Measurements from ENCODE around the gene NUDT1. TPM values are rescaled to one million over a fixed set of nuclear protein-coding genes. Genes with fewer than 3 reads are reported as not detected.

NUDT1 gene
- total RNA-seq, 1 donor from 2014 or later, result 12.0 TPM

- Mint-ChIP-seq H3K4me3 (ENCODE audit: unreplicated experiment) (no peak overlapping the region), H3K27ac (ENCODE audit: unreplicated experiment) (no peak overlapping the region), H3K27me3 (ENCODE audit: low read depth, unreplicated experiment) (peaks cover 2% of the 10 kb centered on the region), H3K36me3 (ENCODE audit: low read depth, unreplicated experiment) (peaks cover 6% of the 10 kb centered on the region), H3K4me1 (ENCODE audit: low read depth, unreplicated experiment) (no peaks in the 10 kb centered on the region), H3K9me3 (ENCODE audit: unreplicated experiment) (no peaks in the 10 kb centered on the region)
- Histone ChIP-seq H3K9me3 (ENCODE audit: insufficient read depth, low read depth, low read length) (no peaks in the 10 kb centered on the region), H4K20me1 (ENCODE audit: insufficient read depth, low read length) (peaks cover 27% of the 10 kb centered on the region), H3K79me2 (ENCODE audit: insufficient read depth, low read length) (peaks cover 22% of the 10 kb centered on the region), H3K27me3 (ENCODE audit: insufficient read depth, low read length) (no peaks in the 10 kb centered on the region), H2AFZ (ENCODE audit: low read depth, low read length) (no peak overlapping the region), H3K4me2 (ENCODE audit: low read length) (no peak overlapping the region), H3K9ac (ENCODE audit: low read length) (no peak overlapping the region), H3K4me3 (ENCODE audit: insufficient read depth, low read depth, low read length) (no peak overlapping the region), H3K4me1 (ENCODE audit: insufficient read depth, low read length) (no peaks in the 10 kb centered on the region), H3K27ac (ENCODE audit: low read depth, low read length) (no peak overlapping the region), H3K36me3 (ENCODE audit: insufficient read depth, low read length) (no peaks in the 10 kb centered on the region)
- TF ChIP-seq EZH2 (IDR thresholded peaks at IDR 0.05; ENCODE audit: insufficient read depth, low read length), result no peak
- TF ChIP-seq, protein P1, sequence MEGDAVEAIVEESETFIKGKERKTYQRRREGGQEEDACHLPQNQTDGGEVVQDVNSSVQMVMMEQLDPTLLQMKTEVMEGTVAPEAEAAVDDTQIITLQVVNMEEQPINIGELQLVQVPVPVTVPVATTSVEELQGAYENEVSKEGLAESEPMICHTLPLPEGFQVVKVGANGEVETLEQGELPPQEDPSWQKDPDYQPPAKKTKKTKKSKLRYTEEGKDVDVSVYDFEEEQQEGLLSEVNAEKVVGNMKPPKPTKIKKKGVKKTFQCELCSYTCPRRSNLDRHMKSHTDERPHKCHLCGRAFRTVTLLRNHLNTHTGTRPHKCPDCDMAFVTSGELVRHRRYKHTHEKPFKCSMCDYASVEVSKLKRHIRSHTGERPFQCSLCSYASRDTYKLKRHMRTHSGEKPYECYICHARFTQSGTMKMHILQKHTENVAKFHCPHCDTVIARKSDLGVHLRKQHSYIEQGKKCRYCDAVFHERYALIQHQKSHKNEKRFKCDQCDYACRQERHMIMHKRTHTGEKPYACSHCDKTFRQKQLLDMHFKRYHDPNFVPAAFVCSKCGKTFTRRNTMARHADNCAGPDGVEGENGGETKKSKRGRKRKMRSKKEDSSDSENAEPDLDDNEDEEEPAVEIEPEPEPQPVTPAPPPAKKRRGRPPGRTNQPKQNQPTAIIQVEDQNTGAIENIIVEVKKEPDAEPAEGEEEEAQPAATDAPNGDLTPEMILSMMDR (IDR thresholded peaks at IDR 0.05; ENCODE audit: insufficient read depth, low read depth, low read length), result no peak
- DNase-seq (ENCODE audit: low read depth) (no peak), FAIRE-seq (no peak)
These were observed 48.9 kb downstream of the NUDT1 start for GRCh38 chr7:2290877-2291276.

- DNase-seq (ENCODE audit: low read depth) (no peak), FAIRE-seq (no peak)
- Histone ChIP-seq H3K4me2 (ENCODE audit: low read length) (no peak overlapping the region), H3K4me1 (ENCODE audit: insufficient read depth, low read length) (peaks cover 22% of the 10 kb centered on the region), H2AFZ (ENCODE audit: low read depth, low read length) (no peak overlapping the region), H3K36me3 (ENCODE audit: insufficient read depth, low read length) (no peaks in the 10 kb centered on the region), H3K4me3 (ENCODE audit: insufficient read depth, low read depth, low read length) (no peak overlapping the region), H4K20me1 (ENCODE audit: insufficient read depth, low read length) (peaks cover 25% of the 10 kb centered on the region), H3K27ac (ENCODE audit: low read depth, low read length) (no peak overlapping the region), H3K9me3 (ENCODE audit: insufficient read depth, low read depth, low read length) (no peaks in the 10 kb centered on the region), H3K79me2 (ENCODE audit: insufficient read depth, low read length) (peaks cover 43% of the 10 kb centered on the region), H3K27me3 (ENCODE audit: insufficient read depth, low read length) (no peaks in the 10 kb centered on the region), H3K9ac (ENCODE audit: low read length) (no peak overlapping the region)
- Mint-ChIP-seq H3K4me1 (ENCODE audit: low read depth, unreplicated experiment) (peaks cover 9% of the 10 kb centered on the region), H3K9me3 (ENCODE audit: unreplicated experiment) (no peaks in the 10 kb centered on the region), H3K4me3 (ENCODE audit: unreplicated experiment) (no peak overlapping the region), H3K27ac (ENCODE audit: unreplicated experiment) (no peak overlapping the region), H3K36me3 (ENCODE audit: low read depth, unreplicated experiment) (no peaks in the 10 kb centered on the region), H3K27me3 (ENCODE audit: low read depth, unreplicated experiment) (peaks cover 2% of the 10 kb centered on the region)
- no peak for TF ChIP-seq EZH2 (IDR thresholded peaks at IDR 0.05; ENCODE audit: insufficient read depth, low read length)
- TF ChIP-seq, protein P1 (IDR thresholded peaks at IDR 0.05; ENCODE audit: insufficient read depth, low read depth, low read length), result no peak
These were observed 54.1 kb downstream of the NUDT1 start for GRCh38 chr7:2295936-2296620.

DNA sequence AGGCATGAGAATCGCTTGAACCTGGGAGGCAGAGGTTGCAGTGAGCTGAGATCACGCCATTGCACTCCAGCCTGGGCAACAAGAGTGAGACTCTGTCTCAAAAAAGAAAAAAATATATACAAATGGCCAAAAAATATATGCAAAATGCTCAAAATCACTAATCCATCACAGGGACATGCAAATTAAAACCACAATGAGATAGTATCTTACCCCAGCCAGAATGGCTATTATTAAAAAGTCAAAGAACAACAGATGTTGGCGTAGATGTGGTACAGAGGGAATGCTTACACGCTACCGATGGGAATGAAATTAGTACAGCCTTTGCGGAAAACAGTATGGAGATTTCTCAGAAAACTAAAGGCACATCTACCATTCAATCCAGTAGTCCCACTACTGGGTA is 54.8 kb downstream of the NUDT1 start:
- Histone ChIP-seq H3K79me2 (ENCODE audit: insufficient read depth, low read length) (peaks cover 47% of the 10 kb centered on the region), H3K4me3 (ENCODE audit: insufficient read depth, low read depth, low read length) (no peak overlapping the region), H3K27me3 (ENCODE audit: insufficient read depth, low read length) (no peaks in the 10 kb centered on the region), H3K4me2 (ENCODE audit: low read length) (no peak overlapping the region), H3K27ac (ENCODE audit: low read depth, low read length) (no peak overlapping the region), H3K4me1 (ENCODE audit: insufficient read depth, low read length) (peaks cover 23% of the 10 kb centered on the region), H3K36me3 (ENCODE audit: insufficient read depth, low read length) (no peaks in the 10 kb centered on the region), H3K9ac (ENCODE audit: low read length) (no peak overlapping the region), H4K20me1 (ENCODE audit: insufficient read depth, low read length) (peaks cover 25% of the 10 kb centered on the region), H3K9me3 (ENCODE audit: insufficient read depth, low read depth, low read length) (no peaks in the 10 kb centered on the region), H2AFZ (ENCODE audit: low read depth, low read length) (no peak overlapping the region)
- no peak for TF ChIP-seq EZH2 (IDR thresholded peaks at IDR 0.05; ENCODE audit: insufficient read depth, low read length)
- TF ChIP-seq, protein P1 (IDR thresholded peaks at IDR 0.05; ENCODE audit: insufficient read depth, low read depth, low read length), result no peak
- peaks cover 3% of the 10 kb centered on the region for H3K36me3 Mint-ChIP-seq (ENCODE audit: low read depth, unreplicated experiment)
- FAIRE-seq (no peak), DNase-seq (ENCODE audit: low read depth) (no peak)
- H3K27ac Mint-ChIP-seq (ENCODE audit: unreplicated experiment), result no peak overlapping the region
- H3K4me1 Mint-ChIP-seq (ENCODE audit: low read depth, unreplicated experiment), result peaks cover 9% of the 10 kb centered on the region
- no peaks in the 10 kb centered on the region for H3K9me3 Mint-ChIP-seq (ENCODE audit: unreplicated experiment)
- H3K27me3 Mint-ChIP-seq (ENCODE audit: low read depth, unreplicated experiment), result no peaks in the 10 kb centered on the region
- no peak overlapping the region for H3K4me3 Mint-ChIP-seq (ENCODE audit: unreplicated experiment)

Measured in astrocyte (in vitro differentiated cells and primary cell).